ENCODE data around the gene AQP2. TPM values are rescaled to one million over a fixed set of nuclear protein-coding genes. Genes with fewer than 3 reads are reported as not detected.

Gene AQP2
- polyA plus RNA-seq, 1 of the 3 experiments (the other 2 are of a cell fraction): not detected

DNA sequence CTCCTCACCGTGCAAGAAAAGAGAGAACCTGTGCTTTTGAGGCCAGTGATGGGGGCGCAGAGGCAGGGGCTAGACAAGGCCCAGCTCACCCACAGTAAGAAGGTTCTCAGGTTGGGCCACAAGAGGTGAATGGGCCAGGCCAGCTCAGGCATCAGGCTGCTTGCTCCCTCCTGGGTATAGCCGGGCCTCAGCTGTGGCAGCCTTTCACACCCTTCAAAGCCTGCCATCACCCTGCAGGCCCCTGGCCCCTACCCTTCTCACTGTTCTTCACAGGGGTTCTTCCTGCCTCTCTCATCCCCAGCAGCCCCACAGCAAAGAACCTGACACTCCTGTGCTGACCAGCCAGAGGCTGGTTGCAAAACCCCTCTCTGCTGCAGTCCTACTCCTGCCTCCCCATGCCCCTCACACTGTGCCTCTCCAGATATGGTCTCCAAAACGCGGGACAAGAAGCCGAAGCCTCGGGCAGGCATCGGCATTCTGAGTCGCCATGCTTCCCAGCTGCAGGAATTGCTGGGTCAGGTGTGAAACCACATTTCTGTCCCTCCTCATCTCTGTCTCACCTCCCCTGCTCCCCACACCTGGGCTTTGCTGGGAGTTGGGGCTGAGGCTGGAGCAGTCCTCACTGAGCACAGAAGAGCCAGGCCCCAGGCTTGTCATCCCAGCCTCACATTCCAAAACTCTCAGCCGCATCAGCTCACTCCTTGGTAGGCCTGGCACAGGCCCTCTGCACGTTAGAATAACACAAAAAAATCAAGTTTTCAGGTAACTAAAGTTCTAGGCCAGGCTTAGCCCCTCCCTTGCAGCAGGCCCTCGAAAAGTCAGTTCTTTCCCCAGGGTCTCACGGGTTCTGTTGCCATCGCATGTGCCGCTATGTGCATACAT is 40.0 kb upstream of the AQP2 start:
- DNase-seq: no peak

DNA sequence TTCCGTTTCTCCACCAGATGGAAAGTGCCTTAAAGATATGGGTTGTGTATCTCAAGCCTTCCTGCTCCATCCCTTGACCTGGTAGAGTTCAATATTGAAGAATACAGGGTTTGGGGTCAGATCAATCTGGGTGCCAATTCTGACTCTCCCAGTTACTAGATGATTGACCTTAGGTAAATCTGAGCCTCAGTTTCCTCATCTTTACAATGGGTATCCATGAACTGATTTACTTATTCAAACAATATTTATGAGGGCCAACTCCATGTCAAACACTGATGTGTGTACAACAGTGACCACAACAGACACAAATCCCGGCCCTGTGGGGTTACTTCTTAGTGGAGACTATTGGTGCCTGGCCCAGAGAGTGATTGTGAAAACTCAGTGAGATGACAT is 39.3 kb upstream of the AQP2 start:
- ChIA-PET CTCF (interaction anchor here (0.9 kb wide), 1 partner anchor 44 kb away, joined by 3 read pairs; no protein-coding TSS in a partner anchor), POLR2A (no interaction called here)
- Histone ChIP-seq H3K79me2 (ENCODE audit: insufficient read depth) (no peaks in the 10 kb centered on the region), H3K9me3 (no peaks in the 10 kb centered on the region), H4K20me1 (ENCODE audit: insufficient read depth) (no peaks in the 10 kb centered on the region), H2AFZ (ENCODE audit: low read depth) (no peak overlapping the region), H3K4me2 (no peak overlapping the region), H3K27me3 (ENCODE audit: insufficient read depth) (no peaks in the 10 kb centered on the region), H3K4me1 (ENCODE audit: control insufficient read depth in 1 of 2, insufficient read depth in 2 of 2, low read depth in 1 of 2, low read length in 1 of 2) (peaks cover 0 to 7% of the 10 kb centered on the region in 2 experiments; a peak in 1 of 4 replicates), H3K36me3 (replicated peaks in 1 of 2; ENCODE audit: control insufficient read depth in 1 of 2, insufficient read depth in 2 of 2, low read length in 1 of 2) (no peaks in the 10 kb centered on the region), H3K9ac (no peak overlapping the region), H3K4me3 (ENCODE audit: low read depth in 2 of 2, low read length in 1 of 2) (no peak overlapping the region), H3K27ac (ENCODE audit: low read depth in 2 of 2, low read length in 1 of 2) (no peak overlapping the region), H3K9me2 (no peaks in the 10 kb centered on the region), H3F3A (replicated peaks; ENCODE audit: insufficient read depth) (no peaks in the 10 kb centered on the region)
- DNase-seq: no peak
- TF ChIP-seq, protein P1, sequence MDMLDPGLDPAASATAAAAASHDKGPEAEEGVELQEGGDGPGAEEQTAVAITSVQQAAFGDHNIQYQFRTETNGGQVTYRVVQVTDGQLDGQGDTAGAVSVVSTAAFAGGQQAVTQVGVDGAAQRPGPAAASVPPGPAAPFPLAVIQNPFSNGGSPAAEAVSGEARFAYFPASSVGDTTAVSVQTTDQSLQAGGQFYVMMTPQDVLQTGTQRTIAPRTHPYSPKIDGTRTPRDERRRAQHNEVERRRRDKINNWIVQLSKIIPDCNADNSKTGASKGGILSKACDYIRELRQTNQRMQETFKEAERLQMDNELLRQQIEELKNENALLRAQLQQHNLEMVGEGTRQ (IDR thresholded peaks at IDR 0.05; ENCODE audit: borderline replicate concordance, low read depth, low read length): no peak
- TF ChIP-seq RXRA (IDR thresholded peaks at IDR 0.05; ENCODE audit: borderline replicate concordance, low read depth): no peak
- TF ChIP-seq, protein P2, sequence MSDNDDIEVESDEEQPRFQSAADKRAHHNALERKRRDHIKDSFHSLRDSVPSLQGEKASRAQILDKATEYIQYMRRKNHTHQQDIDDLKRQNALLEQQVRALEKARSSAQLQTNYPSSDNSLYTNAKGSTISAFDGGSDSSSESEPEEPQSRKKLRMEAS (IDR thresholded peaks at IDR 0.05; ENCODE audit: low read depth): no peak
- no peak for TF ChIP-seq RFX5 (IDR thresholded peaks at IDR 0.05; ENCODE audit: low read length)
- no peak for TF ChIP-seq GATA2 (CRISPR knock-in tag; IDR thresholded peaks at IDR 0.05)
- TF ChIP-seq RCOR1 (IDR thresholded peaks at IDR 0.05; ENCODE audit: low read length): no peak
- TF ChIP-seq, protein P3, sequence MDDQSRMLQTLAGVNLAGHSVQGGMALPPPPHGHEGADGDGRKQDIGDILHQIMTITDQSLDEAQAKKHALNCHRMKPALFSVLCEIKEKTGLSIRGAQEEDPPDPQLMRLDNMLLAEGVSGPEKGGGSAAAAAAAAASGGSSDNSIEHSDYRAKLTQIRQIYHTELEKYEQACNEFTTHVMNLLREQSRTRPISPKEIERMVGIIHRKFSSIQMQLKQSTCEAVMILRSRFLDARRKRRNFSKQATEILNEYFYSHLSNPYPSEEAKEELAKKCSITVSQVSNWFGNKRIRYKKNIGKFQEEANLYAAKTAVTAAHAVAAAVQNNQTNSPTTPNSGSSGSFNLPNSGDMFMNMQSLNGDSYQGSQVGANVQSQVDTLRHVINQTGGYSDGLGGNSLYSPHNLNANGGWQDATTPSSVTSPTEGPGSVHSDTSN (IDR thresholded peaks at IDR 0.05): no peak
- no peak for TF ChIP-seq FOXJ3 (CRISPR knock-in tag; IDR thresholded peaks at IDR 0.05)
- no peak for TF ChIP-seq YY1 (IDR thresholded peaks at IDR 0.05; ENCODE audit: low read depth)
- TF ChIP-seq SIN3A (IDR thresholded peaks at IDR 0.05; ENCODE audit: borderline replicate concordance, low read depth, low read length): no peak
- 92% methylated on average over 2 of the region's 2 CpGs for whole genome bisulfite sequencing (ENCODE audit: low lambda C conversion rate)

More for the DNA sequence above, 40.0 kb upstream of the AQP2 start:
- Histone ChIP-seq H2AFZ (ENCODE audit: low read depth) (no peak overlapping the region), H3K27ac (ENCODE audit: low read depth in 2 of 2, low read length in 1 of 2) (no peak overlapping the region), H3K4me2 (no peak overlapping the region), H3K36me3 (replicated peaks in 1 of 2; ENCODE audit: control insufficient read depth in 1 of 2, insufficient read depth in 2 of 2, low read length in 1 of 2) (no peaks in the 10 kb centered on the region), H3K4me1 (ENCODE audit: control insufficient read depth in 1 of 2, insufficient read depth in 2 of 2, low read depth in 1 of 2, low read length in 1 of 2) (peaks cover 0 to 7% of the 10 kb centered on the region in 2 experiments; a peak in 1 of 4 replicates), H3F3A (replicated peaks; ENCODE audit: insufficient read depth) (no peaks in the 10 kb centered on the region), H3K9me2 (no peaks in the 10 kb centered on the region), H3K79me2 (ENCODE audit: insufficient read depth) (no peaks in the 10 kb centered on the region), H3K9ac (no peak overlapping the region), H4K20me1 (ENCODE audit: insufficient read depth) (no peaks in the 10 kb centered on the region), H3K27me3 (ENCODE audit: insufficient read depth) (no peaks in the 10 kb centered on the region), H3K4me3 (ENCODE audit: low read depth in 2 of 2, low read length in 1 of 2) (no peak overlapping the region), H3K9me3 (no peaks in the 10 kb centered on the region)
- no peak for TF ChIP-seq YY1 (IDR thresholded peaks at IDR 0.05; ENCODE audit: low read depth)
- TF ChIP-seq, protein P4, sequence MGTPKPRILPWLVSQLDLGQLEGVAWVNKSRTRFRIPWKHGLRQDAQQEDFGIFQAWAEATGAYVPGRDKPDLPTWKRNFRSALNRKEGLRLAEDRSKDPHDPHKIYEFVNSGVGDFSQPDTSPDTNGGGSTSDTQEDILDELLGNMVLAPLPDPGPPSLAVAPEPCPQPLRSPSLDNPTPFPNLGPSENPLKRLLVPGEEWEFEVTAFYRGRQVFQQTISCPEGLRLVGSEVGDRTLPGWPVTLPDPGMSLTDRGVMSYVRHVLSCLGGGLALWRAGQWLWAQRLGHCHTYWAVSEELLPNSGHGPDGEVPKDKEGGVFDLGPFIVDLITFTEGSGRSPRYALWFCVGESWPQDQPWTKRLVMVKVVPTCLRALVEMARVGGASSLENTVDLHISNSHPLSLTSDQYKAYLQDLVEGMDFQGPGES (IDR thresholded peaks at IDR 0.05; ENCODE audit: low read depth, low read length): no peak
- no peak for TF ChIP-seq GATA2 (CRISPR knock-in tag; IDR thresholded peaks at IDR 0.05)
- TF ChIP-seq, protein P1 (IDR thresholded peaks at IDR 0.05; ENCODE audit: borderline replicate concordance, low read depth, low read length): no peak
- no peak for TF ChIP-seq RAD21 (IDR thresholded peaks at IDR 0.05; ENCODE audit: low read length)
- no peak for TF ChIP-seq GABPA (IDR thresholded peaks at IDR 0.05; ENCODE audit: low read depth)
- TF ChIP-seq NFIC (IDR thresholded peaks at IDR 0.05; ENCODE audit: borderline replicate concordance): no peak
- WGBS (ENCODE audit: low lambda C conversion rate): 90% methylated on average over 13 of the region's 15 CpGs
- ChIA-PET POLR2A (no interaction called here), CTCF (interaction anchor here (1.3 to 1.7 kb wide), 2 partner anchors 44 to 57 kb away, joined by 6 to 11 read pairs; no protein-coding TSS in a partner anchor)

Measured in SK-N-SH (cell line).